Heart left ventricle (tissue), 16 donors: ENCODE results near the gene DACT2. TPM values are rescaled to one million over a fixed set of nuclear protein-coding genes. Genes with fewer than 3 reads are reported as not detected.

Experiments used
- ATAC-seq, 4 donors: fragments of 200-7000 bp; cut with Tn5 transposase; one replicate each; pipeline ENCODE4 v1.9.1; 2020 to 2022; ENCODE audit warnings: moderate library complexity in 4 of 4, mild to moderate bottlenecking in 3 of 4, moderate number of reproducible peaks in 1 of 4
- DNase-seq, 5 donors: peaks; one replicate each; pipeline ENCODE4 v3.0.0-alpha.2; 2020
- H3K27ac ChIP-seq, 12 donors: fragments of 200-600 bp; sonication (generic) in 4 of 12; one replicate each; pipeline versions ENCODE4 v1.5.0 to v1.8.0; 2016 to 2022; ENCODE audit warnings: mild to moderate bottlenecking in 2 of 12
- H3K27me3 ChIP-seq, 9 donors: fragments of 200-600 bp; sonication (generic) in 2 of 9; one replicate each; pipeline versions ENCODE4 v1.5.1 to v1.8.0; 2016 to 2022; ENCODE audit warnings: mild to moderate bottlenecking in 3 of 9
- H3K36me3 ChIP-seq, 9 donors: fragments of 200-600 bp; sonication (generic) in 2 of 9; one replicate each; pipeline versions ENCODE4 v1.5.0 to v1.8.0; 2018 to 2022; ENCODE audit warnings: mild to moderate bottlenecking in 2 of 9
- H3K4me1 ChIP-seq, 12 donors: fragments of 200-600 bp; sonication (generic) in 4 of 12; one replicate each; pipeline versions ENCODE4 v1.5.0 to v1.8.0; 2016 to 2022; ENCODE audit warnings: mild to moderate bottlenecking in 3 of 12
- H3K4me3 ChIP-seq, 12 donors: fragments of 200-600 bp; sonication (generic) in 4 of 12; one replicate each; pipeline versions ENCODE4 v1.5.0 to v1.8.0; 2017 to 2022; ENCODE audit warnings: mild to moderate bottlenecking in 9 of 12, moderate library complexity in 4 of 12
- H3K9me3 ChIP-seq, 12 donors: fragments of 200-600 bp; sonication (generic) in 4 of 12; one replicate each; pipeline versions ENCODE4 v1.5.0 to v1.8.0; 2016 to 2022; ENCODE audit warnings: mild to moderate bottlenecking in 1 of 12
- CTCF ChIP-seq, 12 donors: fragments of 200-600 bp; sonication (generic) in 4 of 12; IDR thresholded peaks; one replicate each; pipeline versions ENCODE4 v1.5.0 to v1.8.0; 2018 to 2022; ENCODE audit warnings: antibody characterized with exemption in 12 of 12, mild to moderate bottlenecking in 5 of 12
- POLR2A ChIP-seq, 2 donors: fragments of 450-650 bp; IDR thresholded peaks; one replicate each; pipeline ENCODE4 v1.6.1; 2017; ENCODE audit warnings: antibody characterized with exemption in 2 of 2, mild to moderate bottlenecking in 2 of 2, moderate library complexity in 2 of 2
- WGBS, 4 donors: extraction: QIAGEN DNeasy Blood & Tissue Kit in 2 of 4; methylation state at CpG; one replicate each; pipeline versions ENCODE4 v1.1.5 to v1.1.7; 2013 to 2018; 5-methylcytosine and 5-hydroxymethylcytosine counted together
- intact Hi-C, 10 donors: fragments of 100-400 bp; cut with DNase I; formaldehyde crosslinking; loops; one replicate each; pipeline versions ENCODE4 v1.11.1 to v1.14.2; 2022
- polyA plus RNA-seq, 2 donors: library from polyadenylated mRNA; stranded (reverse); fragments of 200-250 nt; gene quantifications; one replicate each; pipeline ENCODE4 v1.2.3, GENCODE V29; 2013
- total RNA-seq, 9 donors: library from RNA; depleted of rRNA in 2 of 9; stranded (reverse); fragments of >200 nt in 2 of 9; fragmentation: NEBNext Ultra II Directional in 3 of 9; extraction: Animal tissue kit (Norgen Biotek cat#: 25700) in 3 of 9; gene quantifications; one replicate each; pipeline versions ENCODE4 v1.1.0 to v1.2.4, GENCODE V29; 2016 to 2023
- donor health status: ischemic (EF 13 %, LVEDD 7.1; RV severe dilation, severe dysfunction).
- donor health status: healthy with polysubstance abuse.
- donor health status: DM: no; HTN: yes; CAD: no.
- donor health status: DM: no; HTN: no; CAD: no.
- donor health status: ischemic (EF 25% LVEDD 6.9; RV normal size, moderate dysfunction).
- donor health status: ischemic (EF 25% LVEDD 5.7; RV mildly dilated, moderate dysfunction).
- donor health status: healthy.
- donor health status: DM: yes; HTN: yes; CAD: no.
- donor health status: ischemic (EF 35%, LVEDD 5.7; RV mildly dilated, moderate dysfunction).
- donor health status: nonischemic (EF 11% LVEDD 7.7; RV severe dilation, severe dysfunction).
- donor health status: DM: yes; HTN: yes; CAD: no.
- donor health status: PGD.
- donor health status: ischemic (EF 29% LVEDD 5.4; RV normal size, mild dysfunction).
- donor health status: nonischemic (EF 23%, LVEDD 6.1; RV moderate dilation, normal function).

The DACT2 gene
- total and polyA plus RNA-seq, 11 donors, result 0.14 to 3.8 (median 0.30) TPM

- H3K36me3 ChIP-seq, result no peaks in the 10 kb centered on the region
- intact Hi-C loops, result no loop called here
- no peak overlapping the region for H3K27ac ChIP-seq
- H3K4me3 ChIP-seq, result no peak overlapping the region
- H3K27me3 ChIP-seq, result peaks cover 0 to 59% (median 5%) of the 10 kb centered on the region in 9 donors
- peaks cover 0 to 14% (median 0%) of the 10 kb centered on the region in 12 donors for H3K9me3 ChIP-seq
- TF ChIP-seq CTCF (IDR thresholded peaks at IDR 0.05) (no peak), POLR2A (IDR thresholded peaks at IDR 0.05) (no peak)
- no peaks in the 10 kb centered on the region for H3K4me1 ChIP-seq
- ATAC-seq (no peak), DNase-seq (no peak)
- WGBS, 4 donors, result 75 to 94% (median 89%) methylated on average over 4 of the region's 4 CpGs
These were observed 8.5 kb upstream of the DACT2 start for GRCh38 chr6:168328086-168328485.

- ATAC-seq, result peak in 3 of 4 donors; percentile 75 to 92 (median 90)
- WGBS, 4 donors, result 16 to 28% (median 23%) methylated on average over 12 of the region's 12 CpGs
- intact Hi-C loops, result no loop called here
- H3K36me3 ChIP-seq, result no peaks in the 10 kb centered on the region
- DNase-seq, result no peak
- TF ChIP-seq CTCF (IDR thresholded peaks at IDR 0.05) (no peak), POLR2A (IDR thresholded peaks at IDR 0.05) (no peak)
- peaks cover 0 to 67% (median 5%) of the 10 kb centered on the region in 9 donors for H3K27me3 ChIP-seq
- peak overlapping the region in 7 of 12 donors; percentile 22 to 70 (median 43) for H3K27ac ChIP-seq
- H3K9me3 ChIP-seq, result peaks cover 0 to 14% (median 0%) of the 10 kb centered on the region in 12 donors
- no peaks in the 10 kb centered on the region for H3K4me1 ChIP-seq
- H3K4me3 ChIP-seq, result no peak overlapping the region
These were observed 7.0 kb upstream of the DACT2 start for GRCh38 chr6:168326294-168327261.

- H3K27me3 ChIP-seq, result peaks cover 5 to 83% (median 26%) of the 10 kb centered on the region in 9 donors
- intact Hi-C loops, result no loop called here
- DNase-seq (no peak), ATAC-seq (no peak)
- H3K27ac ChIP-seq, result no peak overlapping the region
- H3K9me3 ChIP-seq, result peaks cover 0 to 24% (median 0%) of the 10 kb centered on the region in 12 donors
- TF ChIP-seq POLR2A (IDR thresholded peaks at IDR 0.05), result no peak
- TF ChIP-seq CTCF (IDR thresholded peaks at IDR 0.05), result no peak
- H3K36me3 ChIP-seq, result no peaks in the 10 kb centered on the region
- peaks cover 0 to 10% (median 0%) of the 10 kb centered on the region in 12 donors for H3K4me1 ChIP-seq
- no peak overlapping the region for H3K4me3 ChIP-seq
- 34 to 52% (median 44%) methylated on average over 2 of the region's 2 CpGs for WGBS, 4 donors
These were observed 3.4 kb upstream of the DACT2 start for GRCh38 chr6:168322966-168323365.

- Histone ChIP-seq H3K27ac (no peak overlapping the region), H3K4me1 (peaks cover 0 to 10% (median 0%) of the 10 kb centered on the region in 12 donors), H3K36me3 (no peaks in the 10 kb centered on the region), H3K27me3 (peaks cover 5 to 68% (median 30%) of the 10 kb centered on the region in 9 donors), H3K9me3 (peaks cover 0 to 23% (median 0%) of the 10 kb centered on the region in 12 donors), H3K4me3 (no peak overlapping the region)
- TF ChIP-seq CTCF (IDR thresholded peaks at IDR 0.05), result no peak
- TF ChIP-seq POLR2A (IDR thresholded peaks at IDR 0.05), result no peak
- intact Hi-C loops, result no loop called here
- ATAC-seq (no peak), DNase-seq (no peak)
- WGBS, 4 donors, result 89 to 94% (median 92%) methylated on average over 9 of the region's 9 CpGs
These were observed 1.1 kb upstream of the DACT2 start for GRCh38 chr6:168320634-168321033.
